ENCODE data around the gene RRP9.
A peak's percentile ranks its signal among the peaks of the same experiment; 100 is the strongest.

Gene RRP9

GRCh38 chr3:51970606-51971300 lies 29.0 kb upstream of the RRP9 start:
- no peak overlapping the region for H3K4me3 ChIP-seq (ENCODE audit: low read depth, low read length)
- DNase-seq (ENCODE audit: low read depth, low spot score), result no peak
- in situ Hi-C loops (cut with HindIII; ENCODE audit: low sequenced_read_pairs), result no loop called here
- TF ChIP-seq, protein P1, sequence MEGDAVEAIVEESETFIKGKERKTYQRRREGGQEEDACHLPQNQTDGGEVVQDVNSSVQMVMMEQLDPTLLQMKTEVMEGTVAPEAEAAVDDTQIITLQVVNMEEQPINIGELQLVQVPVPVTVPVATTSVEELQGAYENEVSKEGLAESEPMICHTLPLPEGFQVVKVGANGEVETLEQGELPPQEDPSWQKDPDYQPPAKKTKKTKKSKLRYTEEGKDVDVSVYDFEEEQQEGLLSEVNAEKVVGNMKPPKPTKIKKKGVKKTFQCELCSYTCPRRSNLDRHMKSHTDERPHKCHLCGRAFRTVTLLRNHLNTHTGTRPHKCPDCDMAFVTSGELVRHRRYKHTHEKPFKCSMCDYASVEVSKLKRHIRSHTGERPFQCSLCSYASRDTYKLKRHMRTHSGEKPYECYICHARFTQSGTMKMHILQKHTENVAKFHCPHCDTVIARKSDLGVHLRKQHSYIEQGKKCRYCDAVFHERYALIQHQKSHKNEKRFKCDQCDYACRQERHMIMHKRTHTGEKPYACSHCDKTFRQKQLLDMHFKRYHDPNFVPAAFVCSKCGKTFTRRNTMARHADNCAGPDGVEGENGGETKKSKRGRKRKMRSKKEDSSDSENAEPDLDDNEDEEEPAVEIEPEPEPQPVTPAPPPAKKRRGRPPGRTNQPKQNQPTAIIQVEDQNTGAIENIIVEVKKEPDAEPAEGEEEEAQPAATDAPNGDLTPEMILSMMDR (IDR thresholded peaks at IDR 0.05; ENCODE audit: low read depth, low read length), result no peak

DNA sequence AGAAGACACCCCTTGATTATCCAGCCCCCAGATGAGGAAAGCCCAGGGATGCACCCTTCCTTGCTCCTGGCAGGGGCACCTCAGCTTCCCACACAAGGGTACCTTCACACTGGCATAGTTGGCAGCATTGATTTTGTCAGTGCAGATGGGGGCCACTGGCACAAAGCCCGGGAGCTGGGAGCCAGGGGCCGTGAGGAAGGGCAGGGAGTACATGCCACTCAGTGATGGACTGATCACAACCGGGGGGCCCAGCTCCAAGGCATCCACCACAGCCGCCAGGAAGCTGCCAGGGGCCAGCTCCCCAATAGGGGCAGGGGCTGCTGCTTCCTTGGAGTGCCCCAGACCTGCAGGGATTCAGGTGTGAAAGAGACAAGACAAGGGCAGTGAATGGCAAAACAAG lies 28.1 kb upstream of the RRP9 start:
- in situ Hi-C loops (cut with HindIII; ENCODE audit: low sequenced_read_pairs), result no loop called here
- no peak overlapping the region for H3K4me3 ChIP-seq (ENCODE audit: low read depth, low read length)
- TF ChIP-seq, protein P1 (IDR thresholded peaks at IDR 0.05; ENCODE audit: low read depth, low read length), result no peak
- no peak for DNase-seq (ENCODE audit: low read depth, low spot score)

- no peak overlapping the region for H3K4me3 ChIP-seq (ENCODE audit: low read depth, low read length)
- in situ Hi-C loops (cut with HindIII; ENCODE audit: low sequenced_read_pairs), result no loop called here
- DNase-seq (ENCODE audit: low read depth, low spot score), result no peak
- TF ChIP-seq, protein P1 (IDR thresholded peaks at IDR 0.05; ENCODE audit: low read depth, low read length), result no peak
Measured at GRCh38 chr3:51968883-51969678, 27.4 kb upstream of the RRP9 start.

DNA sequence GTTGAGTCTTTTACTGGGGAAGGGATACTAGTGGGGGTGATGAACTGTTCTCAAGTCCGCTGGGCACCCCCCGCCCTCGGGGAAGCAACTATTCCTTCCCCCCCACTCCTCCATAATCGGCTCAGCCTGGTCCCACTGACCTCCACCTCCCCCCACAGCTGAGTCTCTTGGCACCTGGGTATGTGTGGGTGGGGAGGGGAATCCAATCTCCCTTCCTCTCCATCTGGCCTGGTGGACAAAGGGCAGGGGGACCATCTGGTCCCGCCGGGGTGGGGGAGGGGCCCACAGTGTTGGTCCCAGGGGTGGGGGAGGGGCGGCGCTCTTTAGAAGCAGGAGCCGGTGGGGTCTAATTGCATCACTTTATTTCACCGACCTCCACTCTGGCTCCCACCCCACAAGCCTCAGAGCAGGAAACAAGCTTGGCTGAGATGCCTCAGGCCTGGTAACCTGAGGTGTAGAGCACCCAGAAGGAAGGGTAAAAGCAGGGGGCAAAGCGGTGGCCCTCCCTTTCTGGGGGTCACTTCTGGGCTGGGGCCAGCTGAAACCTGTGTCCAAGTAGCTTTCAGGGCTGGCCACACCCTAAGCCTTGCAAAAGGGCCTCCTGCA lies 26.6 kb upstream of the RRP9 start:
- H3K4me3 ChIP-seq (ENCODE audit: low read depth, low read length), result peak overlapping the region; percentile 58
- in situ Hi-C loops (cut with HindIII; ENCODE audit: low sequenced_read_pairs), result no loop called here
- TF ChIP-seq, protein P1 (IDR thresholded peaks at IDR 0.05; ENCODE audit: low read depth, low read length), result no peak
- DNase-seq (ENCODE audit: low read depth, low spot score), result no peak

DNA sequence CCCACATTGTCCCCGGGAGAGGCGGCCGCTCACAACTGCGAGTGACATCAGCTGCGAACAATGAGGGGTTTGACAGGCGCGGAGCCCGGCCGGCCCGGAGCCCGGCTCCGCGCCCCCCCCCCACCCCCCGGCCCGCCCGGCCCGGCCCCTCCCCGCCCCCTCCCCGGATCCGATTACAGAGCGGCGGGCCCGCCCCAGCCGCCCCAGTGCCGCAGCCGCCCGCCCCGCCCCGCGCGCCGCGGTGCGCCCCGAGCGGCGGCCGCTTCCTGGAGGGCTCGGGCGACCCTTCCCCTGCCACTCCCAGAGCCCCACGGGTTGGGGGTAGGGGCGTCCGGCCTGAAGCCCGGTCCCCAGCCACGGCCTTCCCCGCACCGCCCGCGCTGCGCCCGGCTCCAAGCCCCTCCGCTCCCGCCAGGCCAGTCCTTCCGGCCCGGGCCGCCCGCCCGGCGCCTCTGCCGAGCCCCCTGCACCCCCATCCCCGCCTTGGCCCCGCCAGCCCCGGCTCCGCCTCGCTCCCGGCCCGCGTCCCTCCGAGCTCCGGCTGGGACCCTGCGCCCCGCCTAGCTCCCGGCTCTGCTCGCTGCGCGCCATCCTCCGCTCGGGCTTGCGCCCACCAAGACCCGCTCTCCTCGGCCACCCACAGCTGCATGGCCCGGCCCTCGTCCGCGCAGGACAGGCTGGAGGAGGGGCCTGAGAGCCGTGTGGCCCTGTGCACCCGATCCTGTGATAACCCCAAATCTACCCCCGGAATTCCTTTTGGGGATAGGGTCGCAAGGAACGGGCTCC lies 25.9 kb upstream of the RRP9 start, which contains the start of gene PCBP4:
PCBP4 (minus strand) TSS at position 71 of the 786 bp plus-strand sequence. CDS start 6,214 bp downstream, outside the sequence.
- DNase-seq (ENCODE audit: low read depth, low spot score), result peak; percentile 22
- peak within 1 kb of the TSS; percentile 70 for H3K4me3 ChIP-seq (ENCODE audit: low read depth, low read length)
- in situ Hi-C loops (cut with HindIII; ENCODE audit: low sequenced_read_pairs), result no loop called here
- TF ChIP-seq, protein P1 (IDR thresholded peaks at IDR 0.05; ENCODE audit: low read depth, low read length), result no peak

GRCh38 chr3:51966922-51967383 lies 25.2 kb upstream of the RRP9 start:
- no peak for DNase-seq (ENCODE audit: low read depth, low spot score)
- in situ Hi-C loops (cut with HindIII; ENCODE audit: low sequenced_read_pairs), result no loop called here
- H3K4me3 ChIP-seq (ENCODE audit: low read depth, low read length), result peak overlapping the region; percentile 70
- TF ChIP-seq, protein P1 (IDR thresholded peaks at IDR 0.05; ENCODE audit: low read depth, low read length), result no peak
